H9 (cell line): ENCODE measurements around the gene NUDT7. TPM values are rescaled to one million over a fixed set of nuclear protein-coding genes. Genes with fewer than 3 reads are reported as not detected.

Experiments used
- DNase-seq: peaks from one replicate; pipeline ENCODE4 v3.0.0-alpha.2; 2017
- H2AFZ ChIP-seq: one replicate; pipeline ENCODE4 v1.6.1; 2013; ENCODE audit warnings: mild to moderate bottlenecking, low read length, control low read depth, moderate library complexity
- H2AK5ac ChIP-seq: 2 replicates; pipeline ENCODE4 v1.6.1; 2013; ENCODE audit warnings: low read length, control low read depth, mixed read lengths; ENCODE audit not compliant: insufficient read length
- H2BK120ac ChIP-seq: one replicate; pipeline ENCODE4 v1.6.1; 2013; ENCODE audit warnings: low read depth, mild to moderate bottlenecking, low read length, control low read depth, inconsistent platforms; ENCODE audit not compliant: poor library complexity, severe bottlenecking
- H2BK12ac ChIP-seq: 2 replicates; pipeline ENCODE4 v1.6.1; 2013; ENCODE audit warnings: low read length, control low read depth, mixed read lengths, low read depth; ENCODE audit not compliant: insufficient read length
- H2BK15ac ChIP-seq: 2 replicates; pipeline ENCODE4 v1.6.1; 2013; ENCODE audit warnings: low read depth, low read length, control low read depth
- H2BK20ac ChIP-seq: one replicate; pipeline ENCODE4 v1.6.1; 2013; ENCODE audit warnings: low read depth, mild to moderate bottlenecking, low read length, control low read depth, inconsistent platforms; ENCODE audit not compliant: poor library complexity, severe bottlenecking
- H2BK5ac ChIP-seq: 2 replicates; pipeline ENCODE4 v1.6.1; 2013; ENCODE audit warnings: low read length, control low read depth, mixed read lengths; ENCODE audit not compliant: insufficient read length
- H3K14ac ChIP-seq: 2 replicates; pipeline ENCODE4 v1.6.1; 2013; ENCODE audit warnings: low read length, control low read depth; ENCODE audit not compliant: insufficient read depth
- H3K18ac ChIP-seq: 2 replicates; pipeline ENCODE4 v1.6.1; 2013; ENCODE audit warnings: low read depth, mild to moderate bottlenecking, mixed read lengths, low read length, control low read depth; ENCODE audit not compliant: insufficient read length
- H3K23ac ChIP-seq: 2 replicates; pipeline ENCODE4 v1.6.1; 2013; ENCODE audit warnings: low read length, control low read depth, mixed read lengths, low read depth; ENCODE audit not compliant: insufficient read length
- H3K23me2 ChIP-seq: 2 replicates; pipeline ENCODE4 v1.6.1; 2013; ENCODE audit warnings: low read depth, mild to moderate bottlenecking, mixed read lengths, low read length, control low read depth; ENCODE audit not compliant: insufficient read length, poor library complexity, severe bottlenecking
- H3K27ac ChIP-seq: 2 replicates; pipeline ENCODE4 v1.5.1; 2013; ENCODE audit warnings: low read length, control low read depth, mixed read lengths, low read depth; ENCODE audit not compliant: insufficient read length
- H3K27me3 ChIP-seq: 2 replicates; pipeline ENCODE4 v1.6.1; 2013; ENCODE audit warnings: low read length, control low read depth, inconsistent platforms; ENCODE audit not compliant: insufficient read depth
- H3K4ac ChIP-seq: 2 replicates; pipeline ENCODE4 v1.6.1; 2013; ENCODE audit warnings: low read depth, mild to moderate bottlenecking, control low read depth, inconsistent platforms, low read length, moderate library complexity
- H3K4me1 ChIP-seq: 2 replicates; pipeline ENCODE4 v1.6.1; 2013; ENCODE audit warnings: low read length, control low read depth, inconsistent platforms; ENCODE audit not compliant: insufficient read depth
- H3K4me2 ChIP-seq: 2 replicates; pipeline ENCODE4 v1.6.1; 2013; ENCODE audit warnings: low read length, control low read depth, mixed read lengths; ENCODE audit not compliant: insufficient read length, insufficient read depth
- H3K56ac ChIP-seq: 2 replicates; pipeline ENCODE4 v1.6.1; 2013; ENCODE audit warnings: low read depth, mild to moderate bottlenecking, mixed read lengths, low read length, control low read depth; ENCODE audit not compliant: insufficient read length
- H3K79me1 ChIP-seq: 2 replicates; pipeline ENCODE4 v1.6.1; 2013; ENCODE audit warnings: low read depth, mild to moderate bottlenecking, moderate library complexity, low read length, control low read depth, inconsistent platforms; ENCODE audit not compliant: insufficient read depth, poor library complexity, severe bottlenecking
- H3K79me2 ChIP-seq: 2 replicates; pipeline ENCODE4 v1.6.1; 2013; ENCODE audit warnings: low read length, control low read depth, inconsistent platforms; ENCODE audit not compliant: insufficient read depth
- H3K9ac ChIP-seq: 2 replicates; pipeline ENCODE4 v1.6.1; 2013; ENCODE audit warnings: low read length, control low read depth, mixed read lengths; ENCODE audit not compliant: insufficient read length; ENCODE audit errors: extremely low read depth
- H3K9me3 ChIP-seq: one replicate; pipeline ENCODE4 v1.6.1; 2013; ENCODE audit warnings: low read depth, low read length, inconsistent platforms; ENCODE audit not compliant: control insufficient read depth
- H3T11ph ChIP-seq: one replicate; pipeline ENCODE4 v1.6.1; 2013; ENCODE audit warnings: mild to moderate bottlenecking, low read length, control low read depth, inconsistent platforms
- H4K20me1 ChIP-seq: one replicate; pipeline ENCODE4 v1.6.1; 2013; ENCODE audit not compliant: control insufficient read depth, insufficient read length, insufficient read depth
- H4K5ac ChIP-seq: 2 replicates; pipeline ENCODE4 v1.6.1; 2013; ENCODE audit warnings: low read depth, mild to moderate bottlenecking, mixed read lengths, low read length, control low read depth; ENCODE audit not compliant: insufficient read length
- H4K8ac ChIP-seq: replicated peaks from 2 replicates; pipeline ENCODE4 v1.6.1; 2013; ENCODE audit warnings: low read length, control low read depth, mixed read lengths, low read depth; ENCODE audit not compliant: insufficient read length
- H4K91ac ChIP-seq: 2 replicates; pipeline ENCODE4 v1.6.1; 2013; ENCODE audit warnings: low read depth, mild to moderate bottlenecking, moderate library complexity, mixed read lengths, low read length, control low read depth; ENCODE audit not compliant: insufficient read length
- H3K27ac Mint-ChIP-seq, 3 experiments: 2 replicates in 2 of 3; 3 replicates in 1 of 3; pipeline ENCODE4 v1.8.0; 2020 to 2021; ENCODE audit warnings: mixed read lengths in 3 of 3, mild to moderate bottlenecking in 1 of 3, moderate library complexity in 1 of 3
- H3K27me3 Mint-ChIP-seq: 2 replicates; pipeline ENCODE4 v1.8.0; 2021; ENCODE audit warnings: low read depth, mild to moderate bottlenecking, moderate library complexity, mixed read lengths
- H3K36me3 Mint-ChIP-seq, 3 experiments: 2 replicates in 2 of 3; 3 replicates in 1 of 3; pipeline ENCODE4 v1.8.0; 2020 to 2021; ENCODE audit warnings: low read depth in 3 of 3, mixed read lengths in 3 of 3; ENCODE audit not compliant: insufficient read depth in 1 of 3
- H3K4me1 Mint-ChIP-seq, 2 experiments: 2 replicates each; pipeline ENCODE4 v1.8.0; 2020; ENCODE audit warnings: mixed read lengths in 2 of 2
- H3K4me3 Mint-ChIP-seq, 2 experiments: 2 replicates in 1 of 2; 3 replicates in 1 of 2; pipeline ENCODE4 v1.8.0; 2020 to 2021; ENCODE audit warnings: mild to moderate bottlenecking in 2 of 2, mixed read lengths in 2 of 2, moderate library complexity in 1 of 2
- H3K9me3 Mint-ChIP-seq, 2 experiments: 2 replicates in 1 of 2; 3 replicates in 1 of 2; pipeline ENCODE4 v1.8.0; 2020; ENCODE audit warnings: mild to moderate bottlenecking in 2 of 2, mixed read lengths in 2 of 2, moderate library complexity in 1 of 2
- CTCF ChIP-seq: fragments of 200-600 bp; sonication (generic); conservative IDR thresholded peaks from 3 replicates; pipeline ENCODE4 v1.8.0; 2021; ENCODE audit warnings: antibody characterized with exemption, mild to moderate bottlenecking
- WGBS: extraction: QIAGEN DNeasy Blood & Tissue Kit; methylation state at CpG from one replicate; pipeline ENCODE4 v1.1.7; 2013; ENCODE audit warnings: missing lambda C conversion rate, low lambda C conversion rate, mixed read lengths; ENCODE audit not compliant: insufficient read length; ENCODE audit errors: extremely low coverage; 5-methylcytosine and 5-hydroxymethylcytosine counted together
- total RNA-seq: library from RNA; stranded (reverse); gene quantifications from 2 replicates; pipeline ENCODE4 v1.2.1, GENCODE V29; 2021

NUDT7 gene
- total RNA-seq, 1 experiment from 2014 or later, result 6.8 TPM

GRCh38 chr16:77762262-77762661, 39.9 kb downstream of the NUDT7 start:
- Histone ChIP-seq H2BK12ac (no peak overlapping the region), H4K5ac (no peak overlapping the region), H4K91ac (no peak overlapping the region), H2BK120ac (no peak overlapping the region), H3K4ac (no peak overlapping the region), H3K9me3 (no peaks in the 10 kb centered on the region), H3K79me2 (no peaks in the 10 kb centered on the region), H3T11ph (no peak overlapping the region), H4K8ac (no peak overlapping the region), H3K4me1 (no peaks in the 10 kb centered on the region), H2AK5ac (no peak overlapping the region), H2BK20ac (no peak overlapping the region), H3K9ac (no peak overlapping the region), H2BK15ac (no peak overlapping the region), H3K27ac (no peak overlapping the region), H4K20me1 (no peaks in the 10 kb centered on the region), H2BK5ac (no peak overlapping the region), H3K18ac (no peak overlapping the region), H2AFZ (no peak overlapping the region), H3K23ac (no peak overlapping the region), H3K4me2 (no peak overlapping the region), H3K79me1 (no peaks in the 10 kb centered on the region), H3K27me3 (no peaks in the 10 kb centered on the region), H3K23me2 (no peaks in the 10 kb centered on the region), H3K14ac (no peak overlapping the region), H3K56ac (no peak overlapping the region)
- TF ChIP-seq CTCF, result no peak
- H3K9me3 Mint-ChIP-seq, result no peaks in the 10 kb centered on the region; a peak in 1 of 5 replicates
- no peak for DNase-seq
- no peak overlapping the region for H3K4me3 Mint-ChIP-seq
- peaks cover 2% of the 10 kb centered on the region for H3K27me3 Mint-ChIP-seq
- peaks cover 0 to 2% of the 10 kb centered on the region in 2 experiments; a peak in 1 of 4 replicates for H3K4me1 Mint-ChIP-seq
- no peak overlapping the region for H3K27ac Mint-ChIP-seq
- no CpG with 5 or more reads among the region's 2 CpGs for WGBS
- no peaks in the 10 kb centered on the region for H3K36me3 Mint-ChIP-seq
